H1 (cell line): ENCODE results near the gene SMIM20. TPM values are rescaled to one million over a fixed set of nuclear protein-coding genes. Genes with fewer than 3 reads are reported as not detected.

Source experiments
- CTCF ChIA-PET: fragments of 300-600 bp; sonication (Branson Sonifier 250); formaldehyde crosslinking; loops from one replicate; lab custom pipeline; 2021; ENCODE audit not compliant: partially characterized antibody; lab: Charles Lee
- POLR2A ChIA-PET: fragments of 300-600 bp; sonication (Branson Sonifier 250); formaldehyde crosslinking; loops from one replicate; lab custom pipeline; 2021; ENCODE audit warnings: inconsistent platforms; ENCODE audit not compliant: partially characterized antibody; lab: Charles Lee
- DNase-seq, 2 experiments: peaks; one replicate each; pipeline versions ENCODE4 v3.0.0 to v3.0.0-alpha.2; 2010 to 2022; ENCODE audit warnings: low spot score in 2 of 2, low read depth in 1 of 2, mixed read lengths in 1 of 2
- FAIRE-seq: peaks from 2 replicates; lab custom pipeline; 2011; peaks lifted over from hg19 to GRCh38; lab: Jason Lieb, UNC
- H2AFZ ChIP-seq: 2 replicates; pipeline ENCODE4 v1.8.1; 2012; ENCODE audit warnings: low read length, inconsistent platforms
- H2AK5ac ChIP-seq: 2 replicates; pipeline ENCODE4 v1.6.1; 2013; ENCODE audit warnings: low read depth, low read length
- H2BK120ac ChIP-seq: replicated peaks from 2 replicates; pipeline ENCODE3; 2013; ENCODE audit warnings: low read depth, low read length, inconsistent platforms
- H2BK12ac ChIP-seq: 2 replicates; pipeline ENCODE4 v1.6.1; 2013; ENCODE audit warnings: low read depth, low read length
- H2BK15ac ChIP-seq: 2 replicates; pipeline ENCODE4 v1.6.1; 2013; ENCODE audit warnings: low read length
- H2BK20ac ChIP-seq: 2 replicates; pipeline ENCODE4 v1.6.1; 2013; ENCODE audit warnings: low read length
- H2BK5ac ChIP-seq: 2 replicates; pipeline ENCODE4 v1.6.1; 2013; ENCODE audit warnings: low read depth, low read length
- H3K14ac ChIP-seq: 2 replicates; pipeline ENCODE4 v1.6.1; 2013; ENCODE audit warnings: inconsistent platforms; ENCODE audit not compliant: insufficient read length
- H3K18ac ChIP-seq: 2 replicates; pipeline ENCODE4 v1.6.1; 2013; ENCODE audit warnings: low read length; ENCODE audit errors: extremely low read depth
- H3K23ac ChIP-seq: 2 replicates; pipeline ENCODE4 v1.6.1; 2013; ENCODE audit warnings: inconsistent platforms; ENCODE audit not compliant: insufficient read length
- H3K23me2 ChIP-seq: 2 replicates; pipeline ENCODE4 v1.6.1; 2013; ENCODE audit warnings: low read depth, low read length
- H3K27ac ChIP-seq: 2 replicates; pipeline ENCODE4 v1.6.1; 2011; ENCODE audit warnings: low read depth, low read length, inconsistent platforms
- H3K27me3 ChIP-seq, 4 experiments: replicated peaks in 1 of 4; 1 replicate in 1 of 4; 2 replicates in 3 of 4; pipeline versions ENCODE4 v1.6.1 to v1.8.1; 2011 to 2013; ENCODE audit warnings: low read length in 3 of 4, mild to moderate bottlenecking in 3 of 4, inconsistent platforms in 2 of 4, mixed read lengths in 2 of 4, moderate library complexity in 1 of 4; ENCODE audit not compliant: control insufficient read depth in 3 of 4, insufficient read depth in 3 of 4; ENCODE audit errors: extremely low read depth in 1 of 4
- H3K36me3 ChIP-seq, 4 experiments: 2 replicates each; pipeline versions ENCODE4 v1.6.1 to v1.8.1; 2011 to 2013; ENCODE audit warnings: mild to moderate bottlenecking in 4 of 4, low read length in 3 of 4, moderate library complexity in 2 of 4, control low read depth in 1 of 4, inconsistent platforms in 1 of 4; ENCODE audit not compliant: insufficient read depth in 4 of 4, control insufficient read depth in 2 of 4
- H3K4ac ChIP-seq: replicated peaks from 2 replicates; pipeline ENCODE3; 2013; ENCODE audit warnings: low read length, low read depth, mixed read lengths, inconsistent platforms; ENCODE audit not compliant: insufficient read length
- H3K4me1 ChIP-seq, 4 experiments: replicated peaks in 1 of 4; 1 replicate in 1 of 4; 2 replicates in 3 of 4; pipeline versions ENCODE4 v1.6.1 to v1.8.1; 2011 to 2013; ENCODE audit warnings: low read length in 3 of 4, inconsistent platforms in 2 of 4, mixed read lengths in 1 of 4; ENCODE audit not compliant: insufficient read depth in 4 of 4, control insufficient read depth in 3 of 4
- H3K4me2 ChIP-seq, 2 experiments: 2 replicates each; pipeline versions ENCODE4 v1.6.1 to v1.8.1; 2011 to 2013; ENCODE audit warnings: low read depth in 2 of 2, low read length in 2 of 2, control low read depth in 1 of 2, inconsistent platforms in 1 of 2, mild to moderate bottlenecking in 1 of 2; ENCODE audit not compliant: insufficient read depth in 1 of 2
- H3K4me3 ChIP-seq, 4 experiments: fragments of 200-600, 300-600 bp in 1 of 4; sonication (generic), shearing (Covaris generic), sonication (Bioruptor Twin) in 1 of 4; 2 replicates each; pipeline versions ENCODE4 v1.5.1 to v1.8.1; 2011 to 2016; ENCODE audit warnings: low read length in 4 of 4, low read depth in 3 of 4, control low read depth in 2 of 4, inconsistent platforms in 2 of 4, mild to moderate bottlenecking in 2 of 4, mixed read lengths in 1 of 4, moderate library complexity in 1 of 4; ENCODE audit not compliant: insufficient read depth in 2 of 4; ENCODE audit errors: extremely low read depth in 1 of 4
- H3K56ac ChIP-seq: replicated peaks from 2 replicates; pipeline ENCODE3; 2013; ENCODE audit warnings: low read depth, mild to moderate bottlenecking, mixed read lengths, low read length, inconsistent platforms; ENCODE audit not compliant: insufficient read length
- H3K79me1 ChIP-seq: 2 replicates; pipeline ENCODE4 v1.6.1; 2013; ENCODE audit warnings: low read depth, low read length, control low read depth
- H3K79me2 ChIP-seq, 2 experiments: 2 replicates each; pipeline versions ENCODE4 v1.6.1 to v1.8.1; 2012 to 2013; ENCODE audit warnings: low read length in 2 of 2, mild to moderate bottlenecking in 2 of 2, inconsistent platforms in 1 of 2; ENCODE audit not compliant: insufficient read depth in 2 of 2, control insufficient read depth in 1 of 2
- H3K9ac ChIP-seq, 4 experiments: replicated peaks in 1 of 4; 1 replicate in 1 of 4; 2 replicates in 3 of 4; pipeline versions ENCODE4 v1.6.1 to v1.8.1; 2011 to 2013; ENCODE audit warnings: low read depth in 3 of 4, low read length in 3 of 4, control low read depth in 2 of 4, mild to moderate bottlenecking in 2 of 4, moderate library complexity in 2 of 4, inconsistent platforms in 1 of 4; ENCODE audit errors: extremely low read depth in 1 of 4
- H3K9me3 ChIP-seq, 2 experiments: 2 replicates each; pipeline versions ENCODE4 v1.6.1 to v1.8.1; 2012 to 2013; ENCODE audit warnings: mild to moderate bottlenecking in 2 of 2, moderate library complexity in 2 of 2, control low read depth in 1 of 2, inconsistent platforms in 1 of 2, low read depth in 1 of 2, low read length in 1 of 2, mixed read lengths in 1 of 2; ENCODE audit not compliant: insufficient read depth in 2 of 2
- H4K20me1 ChIP-seq, 2 experiments: replicated peaks in 1 of 2; 2 replicates each; pipeline versions ENCODE3 to v1.8.1; 2011 to 2013; ENCODE audit warnings: inconsistent platforms in 2 of 2, low read length in 2 of 2, mild to moderate bottlenecking in 1 of 2; ENCODE audit not compliant: insufficient read depth in 2 of 2, control insufficient read depth in 1 of 2
- H4K5ac ChIP-seq: 2 replicates; pipeline ENCODE4 v1.6.1; 2013; ENCODE audit warnings: low read length, low read depth, mixed read lengths, inconsistent platforms; ENCODE audit not compliant: insufficient read length
- H4K8ac ChIP-seq: 2 replicates; pipeline ENCODE4 v1.8.0; 2013; ENCODE audit warnings: mild to moderate bottlenecking, moderate library complexity, low read length, inconsistent platforms; ENCODE audit not compliant: insufficient read depth; ENCODE audit errors: extremely low read depth
- H4K91ac ChIP-seq: replicated peaks from 2 replicates; pipeline ENCODE3; 2013; ENCODE audit warnings: low read length, mixed read lengths, inconsistent platforms; ENCODE audit not compliant: insufficient read length
- ATF3 ChIP-seq: IDR thresholded peaks from 2 replicates; pipeline ENCODE4 v1.6.1; 2011; ENCODE audit warnings: low read depth, mild to moderate bottlenecking, low read length; ENCODE audit not compliant: insufficient read depth
- CBX8 ChIP-seq: fragments of 300-800, 300-1000 bp; sonication (generic); IDR thresholded peaks from 2 replicates; pipeline ENCODE4 v1.7.1; 2016; ENCODE audit warnings: low read depth, low read length, borderline replicate concordance
- E2F6 ChIP-seq: IDR thresholded peaks from 2 replicates; pipeline ENCODE4 v1.6.1; 2012; ENCODE audit warnings: inconsistent platforms
- FOSL1 ChIP-seq: IDR thresholded peaks from 2 replicates; pipeline ENCODE4 v1.6.1; 2011; ENCODE audit warnings: mild to moderate bottlenecking, low read depth, low read length, moderate library complexity; ENCODE audit not compliant: insufficient read depth
- JUN ChIP-seq: IDR thresholded peaks from 2 replicates; pipeline ENCODE4 v1.6.1; 2011; ENCODE audit warnings: low read depth, mild to moderate bottlenecking, improper control_type of control experiment, low read length
- SAP30 ChIP-seq: fragments of 300-600 bp; sonication (generic); IDR thresholded peaks from 2 replicates; pipeline ENCODE4 v1.7.1; 2012; ENCODE audit warnings: low read length, moderate library complexity, mild to moderate bottlenecking, inconsistent platforms; ENCODE audit not compliant: insufficient read depth, insufficient replicate concordance
- SIRT6 ChIP-seq: IDR thresholded peaks from one replicate; pipeline ENCODE4 v1.7.1; 2012; ENCODE audit warnings: low read length, inconsistent platforms
- SP1 ChIP-seq: IDR thresholded peaks from 2 replicates; pipeline ENCODE4 v1.6.1; 2011; ENCODE audit warnings: low read depth, low read length
- SRF ChIP-seq: IDR thresholded peaks from 2 replicates; pipeline ENCODE4 v1.6.1; 2011; ENCODE audit warnings: mild to moderate bottlenecking, low read depth, low read length, moderate library complexity
- SUZ12 ChIP-seq: fragments of 200-600 bp; sonication (generic); IDR thresholded peaks from 2 replicates; pipeline ENCODE4 v1.6.1; 2012; ENCODE audit warnings: mild to moderate bottlenecking, inconsistent platforms, low read length, moderate library complexity, mixed read lengths
- TCF12 ChIP-seq: IDR thresholded peaks from 2 replicates; pipeline ENCODE4 v1.6.1; 2011; ENCODE audit warnings: low read depth, mild to moderate bottlenecking, low read length
- USF2 ChIP-seq: IDR thresholded peaks from 2 replicates; pipeline ENCODE4 v1.6.1; 2011; ENCODE audit warnings: low read length, improper control_type of control experiment
- WGBS, 2 experiments: shearing (Covaris generic) in 1 of 2; methylation state at CpG; one replicate each; pipeline versions ENCODE4 v1.1.6 to v1.1.7; 2013 to 2015; ENCODE audit warnings: low lambda C conversion rate in 2 of 2, mixed read lengths in 2 of 2, inconsistent platforms in 1 of 2, low coverage in 1 of 2, missing lambda C conversion rate in 1 of 2; ENCODE audit not compliant: insufficient replicate concordance in 2 of 2, insufficient coverage in 1 of 2, insufficient read length in 1 of 2; ENCODE audit errors: extremely low coverage in 1 of 2, missing lambda C conversion rate in 1 of 2; 5-methylcytosine and 5-hydroxymethylcytosine counted together
- polyA plus RNA-seq, 7 experiments: library from polyadenylated mRNA; depleted of rRNA in 3 of 7; stranded (reverse) in 5 of 7; unstranded in 2 of 7; fragments of >200 nt in 5 of 7; fragments of 200-250 nt in 2 of 7; gene quantifications; 1 replicate in 5 of 7; 2 replicates in 1 of 7; 4 replicates in 1 of 7; pipeline versions ENCODE4 v1.2.1 to v1.2.3, GENCODE V29; 2011 to 2013; ENCODE audit warnings: missing spikeins in 2 of 7, mixed read lengths in 2 of 7
- total RNA-seq: library from RNA; stranded (reverse); fragmentation: NEBNext Ultra II Directional; extraction: Animal tissue kit (Norgen Biotek cat#: 25700); gene quantifications from 2 replicates; pipeline ENCODE4 v1.2.1, GENCODE V29; 2021

The SMIM20 gene
- total and polyA plus RNA-seq, 2 of the 8 experiments (the other 6 are each of a cell fraction or from before 2014, with no cell fraction given): 21.9 to 36.9 TPM

GRCh38 chr4:25870081-25870480, 43.9 kb upstream of the SMIM20 start:
- H2BK120ac ChIP-seq: no peak overlapping the region
- H3K18ac ChIP-seq: no peak overlapping the region
- H3K79me2 ChIP-seq: no peaks in the 10 kb centered on the region
- no peak overlapping the region for H4K8ac ChIP-seq
- ChIA-PET CTCF (interaction anchor here (1.1 to 2.0 kb wide), 6 partner anchors 8 to 71 kb away, joined by 3 to 9 read pairs (median 3); no protein-coding TSS in a partner anchor), POLR2A (no interaction called here)
- no peak overlapping the region for H4K5ac ChIP-seq
- H3K9ac ChIP-seq: no peak overlapping the region
- no peak for FAIRE-seq
- no peaks in the 10 kb centered on the region for H3K23me2 ChIP-seq
- 88% methylated on average over 2 of the region's 2 CpGs; no CpG with 5 or more reads in 1 of the 2 experiments for WGBS, 2 experiments
- H2BK15ac ChIP-seq: no peak overlapping the region
- H2BK20ac ChIP-seq: no peak overlapping the region
- no peaks in the 10 kb centered on the region for H3K36me3 ChIP-seq
- H2AK5ac ChIP-seq: no peak overlapping the region
- no peaks in the 10 kb centered on the region for H4K20me1 ChIP-seq
- no peaks in the 10 kb centered on the region; a peak in 1 of 7 replicates for H3K27me3 ChIP-seq
- no peak overlapping the region for H3K56ac ChIP-seq
- no peak overlapping the region for H3K23ac ChIP-seq
- H3K9me3 ChIP-seq: no peaks in the 10 kb centered on the region
- no peak overlapping the region for H4K91ac ChIP-seq
- H3K14ac ChIP-seq: no peak overlapping the region
- no peak for DNase-seq
- no peaks in the 10 kb centered on the region; a peak in 1 of 7 replicates for H3K4me1 ChIP-seq
- no peak overlapping the region for H2AFZ ChIP-seq
- H3K4me2 ChIP-seq: no peak overlapping the region
- H3K4me3 ChIP-seq: no peak overlapping the region
- H3K79me1 ChIP-seq: no peaks in the 10 kb centered on the region; the same call in 1 of the 2 replicates
- H3K27ac ChIP-seq: no peak overlapping the region
- H2BK5ac ChIP-seq: no peak overlapping the region
- no peak overlapping the region for H2BK12ac ChIP-seq
- no peak overlapping the region for H3K4ac ChIP-seq
- TF ChIP-seq FOSL1 (no peak), SIRT6 (no peak), CBX8 (no peak), SUZ12 (no peak), ATF3 (no peak), SAP30 (no peak), E2F6 (no peak), TCF12 (no peak), SP1 (no peak), JUN (no peak), SRF (no peak), USF2 (no peak)
